HL-60 (cell line): ENCODE results near the gene NBL1.

ENCODE experiments used
- DNase-seq, 2 experiments: peaks; one replicate each; pipeline ENCODE4 v3.0.0-alpha.2; 2010 to 2020; ENCODE audit warnings: low read depth in 1 of 2, low spot score in 1 of 2
- H3K27ac ChIP-seq: fragments of 250-450 bp; sonication (Bioruptor Pico); replicated peaks from 2 replicates; pipeline ENCODE4 v1.5.1; 2020; ENCODE audit warnings: mild to moderate bottlenecking, moderate library complexity
- H3K27me3 ChIP-seq: fragments of 250-450 bp; sonication (Bioruptor Pico); 2 replicates; pipeline ENCODE4 v1.5.1; 2021; ENCODE audit warnings: mild to moderate bottlenecking, moderate library complexity; ENCODE audit not compliant: insufficient read depth, poor library complexity, severe bottlenecking
- H3K4me3 ChIP-seq: replicated peaks from 2 replicates; pipeline ENCODE4 v1.5.1; 2011; ENCODE audit warnings: mild to moderate bottlenecking, control low read depth, low read length; ENCODE audit not compliant: insufficient read depth
- CTCF ChIP-seq: IDR thresholded peaks from one replicate; pipeline ENCODE4 v1.5.1; 2011; ENCODE audit warnings: low read length, control low read depth, inconsistent platforms; ENCODE audit not compliant: insufficient read depth
- GABPA ChIP-seq: IDR thresholded peaks from 2 replicates; pipeline ENCODE4 v1.6.1; 2012; ENCODE audit warnings: low read depth
- POLR2AphosphoS5 ChIP-seq: IDR thresholded peaks from 2 replicates; pipeline ENCODE4 v1.6.1; 2012; ENCODE audit warnings: low read depth
- REST ChIP-seq: IDR thresholded peaks from 2 replicates; pipeline ENCODE4 v1.6.1; 2012; ENCODE audit warnings: low read depth; ENCODE audit not compliant: insufficient replicate concordance
- SPI1 ChIP-seq: IDR thresholded peaks from 2 replicates; pipeline ENCODE4 v1.6.1; 2012; ENCODE audit warnings: low read depth, mild to moderate bottlenecking, borderline replicate concordance

Gene NBL1

GRCh38 chr1:19623523-19623922 lies 20.6 kb upstream of the NBL1 start:
- H3K27ac ChIP-seq: no peak overlapping the region
- H3K27me3 ChIP-seq: no peaks in the 10 kb centered on the region
- no peak overlapping the region for H3K4me3 ChIP-seq
- TF ChIP-seq GABPA: no peak
- TF ChIP-seq SPI1: no peak
- TF ChIP-seq POLR2AphosphoS5: no peak
- no peak for TF ChIP-seq CTCF
- TF ChIP-seq REST: no peak
- DNase-seq: no peak

GRCh38 chr1:19625291-19625937 lies 18.7 kb upstream of the NBL1 start:
- no peaks in the 10 kb centered on the region for H3K27me3 ChIP-seq
- H3K4me3 ChIP-seq: no peak overlapping the region
- no peak overlapping the region for H3K27ac ChIP-seq
- DNase-seq: no peak
- TF ChIP-seq REST (no peak), GABPA (no peak), SPI1 (no peak), CTCF (no peak), POLR2AphosphoS5 (no peak)

DNA sequence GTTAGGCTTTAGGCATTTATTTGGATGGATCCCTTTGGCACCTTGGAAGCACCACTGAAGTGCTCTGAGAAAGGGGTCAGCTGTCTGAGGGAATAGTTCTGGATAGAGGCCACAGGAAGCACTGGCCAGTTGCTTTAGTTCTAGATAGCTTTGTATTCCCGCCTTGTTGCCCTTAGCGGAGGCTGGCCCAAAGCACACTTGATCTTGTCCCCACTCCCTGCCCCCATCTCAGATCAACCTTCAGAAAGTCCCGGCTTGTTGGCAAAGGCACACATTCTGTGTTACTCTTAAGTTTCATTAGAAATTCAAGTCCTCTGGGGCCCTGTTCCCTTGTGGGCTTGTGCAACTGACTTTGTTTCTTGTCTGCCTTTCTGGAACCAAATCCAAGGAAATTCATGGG lies 15.2 kb upstream of the NBL1 start:
- no peak overlapping the region for H3K27ac ChIP-seq
- DNase-seq: no peak
- TF ChIP-seq GABPA: no peak
- no peak for TF ChIP-seq SPI1
- no peak for TF ChIP-seq REST
- no peak for TF ChIP-seq CTCF
- no peak for TF ChIP-seq POLR2AphosphoS5
- H3K27me3 ChIP-seq: no peaks in the 10 kb centered on the region
- H3K4me3 ChIP-seq: no peak overlapping the region
